ENCODE measurements around the gene RNF213.

The RNF213 gene

GRCh38 chr17:80214878-80215210 lies 45.8 kb upstream of the RNF213 start:
- H3K36me3 ChIP-seq (ENCODE audit: insufficient read depth, low read length) = no peaks in the 10 kb centered on the region

GRCh38 chr17:80216473-80217456 lies 43.9 kb upstream of the RNF213 start:
- Histone ChIP-seq H3F3A (ENCODE audit: insufficient read depth, low read length) (no peaks in the 10 kb centered on the region; the same call in 1 of the 2 replicates), H3K27ac (ENCODE audit: low read depth, low read length, poor library complexity, severe bottlenecking) (no peak overlapping the region), H3K79me2 (ENCODE audit: insufficient read depth, low read length) (no peaks in the 10 kb centered on the region), H3K9me2 (ENCODE audit: low read depth, low read length) (no peaks in the 10 kb centered on the region), H2AFZ (ENCODE audit: low read length) (no peak overlapping the region), H3K36me3 (ENCODE audit: insufficient read depth, low read length) (no peaks in the 10 kb centered on the region), H3K27me3 (ENCODE audit: insufficient read depth, low read length) (peaks cover 22% of the 10 kb centered on the region; the same call in 1 of the 2 replicates), H4K20me1 (ENCODE audit: insufficient read depth, low read length) (no peaks in the 10 kb centered on the region), H3K9me3 (ENCODE audit: low read length) (no peaks in the 10 kb centered on the region), H3K4me3 (ENCODE audit: low read depth, low read length, poor library complexity, severe bottlenecking) (no peak overlapping the region), H3K9ac (ENCODE audit: low read length) (no peak overlapping the region), H3K4me2 (ENCODE audit: low read length) (no peak overlapping the region), H3K4me1 (ENCODE audit: insufficient read depth, low read length, severe bottlenecking) (peaks cover 16% of the 10 kb centered on the region)
- TF ChIP-seq CTCF (IDR thresholded peaks at IDR 0.05; ENCODE audit: low read length) = no peak
- no peak for TF ChIP-seq EZH2 (IDR thresholded peaks at IDR 0.05; ENCODE audit: borderline replicate concordance, low read length)

More at GRCh38 chr17:80214878-80215210, 45.8 kb upstream of the RNF213 start:
- H3K79me2 ChIP-seq (ENCODE audit: insufficient read depth, low read length) = no peaks in the 10 kb centered on the region
- H3K4me3 ChIP-seq (ENCODE audit: low read depth, low read length, poor library complexity, severe bottlenecking) = no peak overlapping the region
- no peaks in the 10 kb centered on the region for H4K20me1 ChIP-seq (ENCODE audit: insufficient read depth, low read length)
- no peak overlapping the region for H3K4me2 ChIP-seq (ENCODE audit: low read length)
- peaks cover 11% of the 10 kb centered on the region; the same call in 1 of the 2 replicates for H3K27me3 ChIP-seq (ENCODE audit: insufficient read depth, low read length)
- H3K9ac ChIP-seq (ENCODE audit: low read length) = no peak overlapping the region
- H3K4me1 ChIP-seq (ENCODE audit: insufficient read depth, low read length, severe bottlenecking) = peaks cover 9% of the 10 kb centered on the region
- H3K9me3 ChIP-seq (ENCODE audit: low read length) = no peaks in the 10 kb centered on the region
- no peaks in the 10 kb centered on the region; the same call in 1 of the 2 replicates for H3F3A ChIP-seq (ENCODE audit: insufficient read depth, low read length)
- H2AFZ ChIP-seq (ENCODE audit: low read length) = no peak overlapping the region
- no peak for TF ChIP-seq CTCF (IDR thresholded peaks at IDR 0.05; ENCODE audit: low read length)
- TF ChIP-seq EZH2 (IDR thresholded peaks at IDR 0.05; ENCODE audit: borderline replicate concordance, low read length) = no peak
- H3K9me2 ChIP-seq (ENCODE audit: low read depth, low read length) = no peaks in the 10 kb centered on the region
- H3K27ac ChIP-seq (ENCODE audit: low read depth, low read length, poor library complexity, severe bottlenecking) = no peak overlapping the region

- TF ChIP-seq EZH2 (IDR thresholded peaks at IDR 0.05; ENCODE audit: borderline replicate concordance, low read length) (no peak), CTCF (IDR thresholded peaks at IDR 0.05; ENCODE audit: low read length) (no peak)
- H3K9ac ChIP-seq (ENCODE audit: low read length) = no peak overlapping the region
- no peaks in the 10 kb centered on the region; the same call in 1 of the 2 replicates for H3F3A ChIP-seq (ENCODE audit: insufficient read depth, low read length)
- H3K4me1 ChIP-seq (ENCODE audit: insufficient read depth, low read length, severe bottlenecking) = peaks cover 16% of the 10 kb centered on the region
- no peaks in the 10 kb centered on the region for H3K9me2 ChIP-seq (ENCODE audit: low read depth, low read length)
- no peaks in the 10 kb centered on the region for H3K36me3 ChIP-seq (ENCODE audit: insufficient read depth, low read length)
- H3K79me2 ChIP-seq (ENCODE audit: insufficient read depth, low read length) = no peaks in the 10 kb centered on the region
- H3K9me3 ChIP-seq (ENCODE audit: low read length) = no peaks in the 10 kb centered on the region
- H3K27ac ChIP-seq (ENCODE audit: low read depth, low read length, poor library complexity, severe bottlenecking) = no peak overlapping the region
- no peak overlapping the region for H3K4me2 ChIP-seq (ENCODE audit: low read length)
- H3K4me3 ChIP-seq (ENCODE audit: low read depth, low read length, poor library complexity, severe bottlenecking) = no peak overlapping the region
- no peak overlapping the region for H2AFZ ChIP-seq (ENCODE audit: low read length)
- H3K27me3 ChIP-seq (ENCODE audit: insufficient read depth, low read length) = peaks cover 23% of the 10 kb centered on the region; the same call in 1 of the 2 replicates
- no peaks in the 10 kb centered on the region for H4K20me1 ChIP-seq (ENCODE audit: insufficient read depth, low read length)
Observed at GRCh38 chr17:80217703-80218362, 42.8 kb upstream of the RNF213 start.
